ENCODE data around the gene DUSP6.

DNA sequence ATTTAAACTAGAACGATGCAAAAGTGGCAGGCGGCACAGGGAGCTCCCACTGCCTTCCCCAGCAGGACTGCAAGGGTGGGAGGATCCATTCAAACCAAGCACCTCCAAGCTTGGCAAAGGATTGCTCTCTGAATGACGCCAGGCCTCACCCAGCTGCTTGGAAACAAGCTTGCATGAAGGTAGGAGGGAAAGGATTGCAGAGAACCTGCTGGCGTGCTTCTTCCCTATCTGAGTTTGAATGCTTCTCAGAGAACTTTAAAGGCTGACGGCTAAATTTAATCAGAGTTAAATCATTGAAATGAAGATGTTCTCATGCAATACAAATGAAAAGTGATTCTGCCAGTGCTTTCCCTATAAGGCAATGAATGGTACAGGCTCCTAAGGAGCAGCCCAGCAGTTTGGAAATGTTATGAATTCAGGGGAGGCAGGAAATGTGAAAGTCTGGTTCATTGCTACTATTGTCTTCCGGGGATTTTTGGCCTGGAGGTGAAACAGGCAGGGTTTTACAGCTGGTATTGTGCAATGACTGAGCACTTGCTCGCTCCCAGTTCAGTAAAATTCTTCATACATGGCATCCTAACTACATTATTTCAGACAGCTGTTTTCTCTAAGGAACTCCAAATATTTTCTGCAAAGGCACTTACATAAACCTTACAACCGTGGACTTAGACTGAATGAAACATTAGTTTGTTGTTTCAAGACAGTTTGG lies 31.9 kb upstream of the DUSP6 start:
- TF ChIP-seq, protein P1, sequence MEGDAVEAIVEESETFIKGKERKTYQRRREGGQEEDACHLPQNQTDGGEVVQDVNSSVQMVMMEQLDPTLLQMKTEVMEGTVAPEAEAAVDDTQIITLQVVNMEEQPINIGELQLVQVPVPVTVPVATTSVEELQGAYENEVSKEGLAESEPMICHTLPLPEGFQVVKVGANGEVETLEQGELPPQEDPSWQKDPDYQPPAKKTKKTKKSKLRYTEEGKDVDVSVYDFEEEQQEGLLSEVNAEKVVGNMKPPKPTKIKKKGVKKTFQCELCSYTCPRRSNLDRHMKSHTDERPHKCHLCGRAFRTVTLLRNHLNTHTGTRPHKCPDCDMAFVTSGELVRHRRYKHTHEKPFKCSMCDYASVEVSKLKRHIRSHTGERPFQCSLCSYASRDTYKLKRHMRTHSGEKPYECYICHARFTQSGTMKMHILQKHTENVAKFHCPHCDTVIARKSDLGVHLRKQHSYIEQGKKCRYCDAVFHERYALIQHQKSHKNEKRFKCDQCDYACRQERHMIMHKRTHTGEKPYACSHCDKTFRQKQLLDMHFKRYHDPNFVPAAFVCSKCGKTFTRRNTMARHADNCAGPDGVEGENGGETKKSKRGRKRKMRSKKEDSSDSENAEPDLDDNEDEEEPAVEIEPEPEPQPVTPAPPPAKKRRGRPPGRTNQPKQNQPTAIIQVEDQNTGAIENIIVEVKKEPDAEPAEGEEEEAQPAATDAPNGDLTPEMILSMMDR (IDR thresholded peaks at IDR 0.05): no peak
- TF ChIP-seq POLR2A (IDR thresholded peaks at IDR 0.05): no peak
- peak in 1 of 2 donors; percentile 55 for TF ChIP-seq POLR2AphosphoS5 (IDR thresholded peaks at IDR 0.05; ENCODE audit: insufficient read depth in 1 of 2, low read depth in 1 of 2)
